HepG2 (cell line): Measurements from ENCODE around the gene MYL9. TPM values are rescaled to one million over a fixed set of nuclear protein-coding genes. Genes with fewer than 3 reads are reported as not detected.

Experiments
- AKNA ChIP-seq: sonication (generic); formaldehyde crosslinking; IDR thresholded peaks from 2 replicates; pipeline ENCODE4 v1.4.0; 2020; ENCODE audit warnings: missing genetic modification reagents, borderline replicate concordance
- HCFC1 ChIP-seq: fragments of 150-350 bp; IDR thresholded peaks from 2 replicates; pipeline ENCODE4 v1.6.1; 2014; ENCODE audit warnings: low read depth, low read length
- HINFP ChIP-seq: sonication (generic); formaldehyde crosslinking; IDR thresholded peaks from 2 replicates; pipeline ENCODE4 v1.4.0; 2020; ENCODE audit warnings: low read depth, mild to moderate bottlenecking, missing genetic modification reagents
- JARID2 ChIP-seq: sonication (generic); formaldehyde crosslinking; IDR thresholded peaks from 2 replicates; pipeline ENCODE4 v1.8.1; 2023; ENCODE audit warnings: missing genetic modification reagents, inconsistent platforms; ENCODE audit not compliant: insufficient replicate concordance
- MATR3 ChIP-seq: sonication (generic); formaldehyde crosslinking; IDR thresholded peaks from 2 replicates; pipeline ENCODE4 v1.4.0; 2020; ENCODE audit warnings: missing genetic modification reagents
- PHF8 ChIP-seq: sonication (generic); formaldehyde crosslinking; IDR thresholded peaks from 2 replicates; pipeline ENCODE4 v1.5.0; 2020; ENCODE audit warnings: missing genetic modification reagents
- PLRG1 ChIP-seq: fragments of 450-650 bp; conservative IDR thresholded peaks from 2 replicates; pipeline ENCODE4 v1.6.1; 2016
- PRPF4 ChIP-seq: fragments of 200-400 bp; formaldehyde crosslinking; IDR thresholded peaks from 2 replicates; pipeline ENCODE4 v1.6.1; 2016; ENCODE audit warnings: low read length, low read depth; ENCODE audit not compliant: poor library complexity, severe bottlenecking
- SIN3A ChIP-seq: IDR thresholded peaks from 2 replicates; pipeline ENCODE4 v1.6.1; 2011; ENCODE audit warnings: low read depth, mild to moderate bottlenecking, control low read depth, low read length, borderline replicate concordance
- ZEB1 ChIP-seq: IDR thresholded peaks from 2 replicates; pipeline ENCODE4 v1.6.1; 2012; ENCODE audit warnings: mild to moderate bottlenecking, low read depth, inconsistent platforms; ENCODE audit not compliant: insufficient replicate concordance
- ZNF17 ChIP-seq: sonication (generic); formaldehyde crosslinking; IDR thresholded peaks from 2 replicates; pipeline ENCODE4 v1.5.0; 2020; ENCODE audit warnings: mild to moderate bottlenecking, missing genetic modification reagents
- ZNF513 ChIP-seq: sonication (generic); formaldehyde crosslinking; conservative IDR thresholded peaks from 2 replicates; pipeline ENCODE4 v1.5.0; 2020; ENCODE audit warnings: missing genetic modification reagents
- ZNF550 ChIP-seq: sonication (generic); formaldehyde crosslinking; IDR thresholded peaks from 2 replicates; pipeline ENCODE4 v1.4.0; 2020; ENCODE audit warnings: mild to moderate bottlenecking, missing genetic modification reagents, borderline replicate concordance
- ZNF720 ChIP-seq: sonication (generic); formaldehyde crosslinking; IDR thresholded peaks from 2 replicates; pipeline ENCODE4 v1.4.0; 2020; ENCODE audit warnings: missing genetic modification reagents
- ZNF737 ChIP-seq: sonication (generic); formaldehyde crosslinking; IDR thresholded peaks from 2 replicates; pipeline ENCODE4 v1.5.0; 2020; ENCODE audit warnings: missing genetic modification reagents, mild to moderate bottlenecking, borderline replicate concordance
- polyA plus RNA-seq, 8 experiments: library from polyadenylated mRNA; depleted of rRNA in 3 of 8; stranded (reverse) in 7 of 8; unstranded in 1 of 8; fragments of >200 nt; fragmentation: Illumina TruSeq in 4 of 8; extraction: Trizol in 4 of 8; gene quantifications; 2 replicates each; pipeline versions ENCODE4 v1.2.1 to v1.2.3, GENCODE V29; 2011 to 2016; ENCODE audit warnings: low read depth in 4 of 8, missing spikeins in 1 of 8, mixed read lengths in 1 of 8; ENCODE audit not compliant: insufficient read depth in 1 of 8
- total RNA-seq, 5 experiments: library from RNA; depleted of rRNA; stranded (reverse); fragments of >200 nt; fragmentation: Illumina TruSeq; extraction: Trizol; gene quantifications; 2 replicates each; pipeline ENCODE4 v1.2.3, GENCODE V29; 2016; ENCODE audit warnings: low read depth in 1 of 5
- TF ChIP-seq, protein P1 (sequence below): sonication (generic); formaldehyde crosslinking; IDR thresholded peaks from 2 replicates; pipeline ENCODE4 v1.5.1; 2020; ENCODE audit warnings: missing genetic modification reagents, mild to moderate bottlenecking, borderline replicate concordance
- TF ChIP-seq, protein P2 (sequence below): sonication (generic); formaldehyde crosslinking; conservative IDR thresholded peaks from 2 replicates; pipeline ENCODE4 v1.8.0; 2022; ENCODE audit warnings: mild to moderate bottlenecking, moderate library complexity, missing genetic modification reagents

The MYL9 gene
- total and polyA plus RNA-seq, 2 of the 13 experiments (the other 11 are each of a cell fraction or from before 2014, with no cell fraction given) = 0.87 to 2.2 TPM

GRCh38 chr20:36573798-36574365 is 32.6 kb downstream of the MYL9 start (continued):
- TF ChIP-seq, protein P1, sequence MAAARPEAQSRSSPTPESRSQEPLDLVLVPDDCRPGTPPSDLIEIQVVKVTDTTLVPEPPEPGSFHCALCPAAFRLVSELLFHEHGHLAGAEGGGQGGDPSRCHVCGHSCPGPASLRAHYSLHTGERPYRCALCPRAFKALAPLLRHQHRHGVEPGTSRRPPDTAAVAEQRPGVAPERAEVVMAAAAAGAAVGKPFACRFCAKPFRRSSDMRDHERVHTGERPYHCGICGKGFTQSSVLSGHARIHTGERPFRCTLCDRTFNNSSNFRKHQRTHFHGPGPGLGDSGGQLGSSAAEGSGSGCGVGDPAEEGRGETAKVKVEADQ (CRISPR knock-in tag) = 0 out of 2 replicates have a peak, but pooled peaks have one; percentile 2
- TF ChIP-seq ZNF720 (CRISPR knock-in tag) (no peak), PLRG1 (no peak), ZNF737 (CRISPR knock-in tag) (no peak), ZEB1 (peak; percentile 30), JARID2 (no peak), ZNF17 (no peak), PHF8 (CRISPR knock-in tag) (peak; percentile 74), ZNF513 (no peak), HINFP (CRISPR knock-in tag) (peak; percentile 75; the same call in 1 of the 2 replicates), PRPF4 (no peak), HCFC1 (no peak), SIN3A (no peak; the same call in none of the 2 replicates), AKNA (no peak), ZNF550 (CRISPR knock-in tag) (no peak), MATR3 (CRISPR knock-in tag) (no peak)
- TF ChIP-seq, protein P2, sequence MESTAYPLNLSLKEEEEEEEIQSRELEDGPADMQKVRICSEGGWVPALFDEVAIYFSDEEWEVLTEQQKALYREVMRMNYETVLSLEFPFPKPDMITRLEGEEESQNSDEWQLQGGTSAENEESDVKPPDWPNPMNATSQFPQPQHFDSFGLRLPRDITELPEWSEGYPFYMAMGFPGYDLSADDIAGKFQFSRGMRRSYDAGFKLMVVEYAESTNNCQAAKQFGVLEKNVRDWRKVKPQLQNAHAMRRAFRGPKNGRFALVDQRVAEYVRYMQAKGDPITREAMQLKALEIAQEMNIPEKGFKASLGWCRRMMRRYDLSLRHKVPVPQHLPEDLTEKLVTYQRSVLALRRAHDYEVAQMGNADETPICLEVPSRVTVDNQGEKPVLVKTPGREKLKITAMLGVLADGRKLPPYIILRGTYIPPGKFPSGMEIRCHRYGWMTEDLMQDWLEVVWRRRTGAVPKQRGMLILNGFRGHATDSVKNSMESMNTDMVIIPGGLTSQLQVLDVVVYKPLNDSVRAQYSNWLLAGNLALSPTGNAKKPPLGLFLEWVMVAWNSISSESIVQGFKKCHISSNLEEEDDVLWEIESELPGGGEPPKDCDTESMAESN = no peak
